PC-9 (cell line): ENCODE measurements around the gene CCL21.

ENCODE experiments used
- CTCF ChIP-seq: fragments of 200-600 bp; sonication (generic); conservative IDR thresholded peaks from 2 replicates; pipeline ENCODE4 v1.6.1; 2017; ENCODE audit warnings: mixed run types, antibody characterized with exemption, mild to moderate bottlenecking, moderate library complexity
- EZH2 ChIP-seq: fragments of 200-600 bp; sonication (generic); IDR thresholded peaks from 2 replicates; pipeline ENCODE4 v1.8.0; 2017; ENCODE audit warnings: antibody characterized with exemption, low read depth

DNA sequence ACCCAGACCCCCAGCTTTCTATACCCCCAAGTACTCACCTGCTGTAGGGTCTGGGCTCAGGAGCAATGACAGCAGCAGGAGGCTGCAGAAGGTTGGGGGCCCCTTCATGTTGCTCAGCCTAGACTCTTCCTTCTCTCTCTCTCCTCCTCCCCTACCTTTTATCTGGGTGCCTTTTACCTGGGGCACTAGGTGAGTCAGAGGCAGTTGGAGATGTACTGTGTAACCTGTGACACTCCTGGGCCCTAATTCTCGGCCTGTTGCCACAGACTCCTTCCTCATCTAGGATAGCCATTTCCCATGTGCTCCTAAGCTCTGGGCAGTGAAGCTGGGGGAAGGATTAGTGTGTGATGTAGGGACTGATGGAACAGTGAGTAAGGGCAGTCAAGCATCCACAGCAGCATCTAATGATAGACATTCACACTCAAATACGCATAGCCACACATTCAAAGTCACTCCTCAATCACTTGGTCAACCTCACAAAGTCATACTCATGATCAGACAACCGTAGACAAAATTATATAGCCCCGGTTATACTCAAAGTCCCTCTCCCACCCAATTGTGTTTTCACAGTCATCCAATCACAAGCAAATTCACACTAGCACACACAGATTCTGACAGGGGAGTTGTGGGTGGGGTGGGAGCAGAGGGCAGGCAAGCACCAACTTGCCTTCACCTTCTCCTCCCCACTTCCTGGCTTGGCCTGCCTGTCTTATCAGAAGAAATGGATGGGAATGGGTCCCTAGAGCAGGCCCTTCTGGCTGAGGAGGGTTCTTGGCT lies 47.2 kb downstream of the CCL21 start, which contains the start of gene CCL27:
- TF ChIP-seq CTCF: no peak
- no peak for TF ChIP-seq EZH2
